ENCODE data around the gene STRBP. TPM values are rescaled to one million over a fixed set of nuclear protein-coding genes. Genes with fewer than 3 reads are reported as not detected.

STRBP gene
- 12.2 and 15.6 TPM in 2 replicates for total RNA-seq

GRCh38 chr9:123268465-123269259 is at the start of gene STRBP:
Gene STRBP, minus strand, starts transcription at chr9:123268586. Its CDS starts 84,452 bp downstream, at chr9:123184134.

Other genes with a start within 250 kb of the STRBP start
- 1.2 and 1.8 TPM in 2 replicates for gene GPR21, start 234.9 kb downstream of the STRBP start, total RNA-seq
- not detected in 2 replicates for gene CRB2, start 87.6 kb upstream of the STRBP start, total RNA-seq